ENCODE data around the gene NCEH1. TPM values are rescaled to one million over a fixed set of nuclear protein-coding genes. Genes with fewer than 3 reads are reported as not detected.
A peak's percentile ranks its signal among the peaks of the same experiment; 100 is the strongest.

Gene NCEH1
- polyA plus RNA-seq, 3 donors: 8.6 to 23.9 (median 20.7) TPM

- no peak overlapping the region for H2AFZ ChIP-seq (ENCODE audit: insufficient read depth, low read depth, low read length, poor library complexity, severe bottlenecking)
- H3K27me3 Mint-ChIP-seq (ENCODE audit: low read depth in 3 of 3): no peaks in the 10 kb centered on the region
- H3K36me3 ChIP-seq (replicated peaks in 1 of 2; ENCODE audit: control insufficient read depth in 1 of 2, insufficient read depth in 2 of 2, low read length in 2 of 2): peaks cover 9 to 38% of the 10 kb centered on the region in 2 donors
- DNase-seq: peak; percentile 68 to 86 (median 76)
- no peak overlapping the region for H3K4me2 ChIP-seq (replicated peaks; ENCODE audit: extremely low read depth, low read length, poor library complexity, severe bottlenecking)
- H3K9me3 Mint-ChIP-seq: no peaks in the 10 kb centered on the region
- H3K27ac Mint-ChIP-seq: peak overlapping the region; percentile 41 to 87 (median 58)
- peaks cover 17 to 27% of the 10 kb centered on the region in 2 donors for H3K4me1 ChIP-seq (ENCODE audit: control insufficient read depth in 1 of 2, insufficient read depth in 2 of 2, low read length in 2 of 2)
- no peaks in the 10 kb centered on the region for H3K9me3 ChIP-seq (replicated peaks in 1 of 2; ENCODE audit: control insufficient read depth in 1 of 2, insufficient read depth in 1 of 2, low read length in 2 of 2)
- no peaks in the 10 kb centered on the region for H3K27me3 ChIP-seq (ENCODE audit: control insufficient read depth in 2 of 2, insufficient read depth in 2 of 2, low read length in 2 of 2)
- no peak overlapping the region for H3K4me3 ChIP-seq (replicated peaks in 1 of 3; ENCODE audit: low read depth in 2 of 3, low read length in 3 of 3)
- no peak overlapping the region for H3K9ac ChIP-seq (ENCODE audit: insufficient read depth, low read length, poor library complexity, severe bottlenecking)
- peaks cover 26% of the 10 kb centered on the region for H4K20me1 ChIP-seq (ENCODE audit: insufficient read depth, low read length)
- peaks cover 27% of the 10 kb centered on the region for H3K4me1 Mint-ChIP-seq
- intact Hi-C loops (cut with micrococcal nuclease): no loop called here
- peak overlapping the region; percentile 57 to 66 for H3K27ac ChIP-seq (ENCODE audit: low read depth in 1 of 2, low read length in 2 of 2)
- peaks cover 14 to 24% of the 10 kb centered on the region in 2 donors for H3K36me3 Mint-ChIP-seq
- peaks cover 11% of the 10 kb centered on the region for H3K79me2 ChIP-seq (ENCODE audit: insufficient read depth, low read length)
- H3K4me3 Mint-ChIP-seq: peak overlapping the region in 1 of 2 donors; percentile 30
- WGBS (ENCODE audit: insufficient coverage): 17% methylated on average over 1 of the region's 9 CpGs
- TF ChIP-seq, protein P1, sequence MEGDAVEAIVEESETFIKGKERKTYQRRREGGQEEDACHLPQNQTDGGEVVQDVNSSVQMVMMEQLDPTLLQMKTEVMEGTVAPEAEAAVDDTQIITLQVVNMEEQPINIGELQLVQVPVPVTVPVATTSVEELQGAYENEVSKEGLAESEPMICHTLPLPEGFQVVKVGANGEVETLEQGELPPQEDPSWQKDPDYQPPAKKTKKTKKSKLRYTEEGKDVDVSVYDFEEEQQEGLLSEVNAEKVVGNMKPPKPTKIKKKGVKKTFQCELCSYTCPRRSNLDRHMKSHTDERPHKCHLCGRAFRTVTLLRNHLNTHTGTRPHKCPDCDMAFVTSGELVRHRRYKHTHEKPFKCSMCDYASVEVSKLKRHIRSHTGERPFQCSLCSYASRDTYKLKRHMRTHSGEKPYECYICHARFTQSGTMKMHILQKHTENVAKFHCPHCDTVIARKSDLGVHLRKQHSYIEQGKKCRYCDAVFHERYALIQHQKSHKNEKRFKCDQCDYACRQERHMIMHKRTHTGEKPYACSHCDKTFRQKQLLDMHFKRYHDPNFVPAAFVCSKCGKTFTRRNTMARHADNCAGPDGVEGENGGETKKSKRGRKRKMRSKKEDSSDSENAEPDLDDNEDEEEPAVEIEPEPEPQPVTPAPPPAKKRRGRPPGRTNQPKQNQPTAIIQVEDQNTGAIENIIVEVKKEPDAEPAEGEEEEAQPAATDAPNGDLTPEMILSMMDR (IDR thresholded peaks at IDR 0.05): no peak
Measured at GRCh38 chr3:172648747-172649146, 62.1 kb downstream of the NCEH1 start.

DNA sequence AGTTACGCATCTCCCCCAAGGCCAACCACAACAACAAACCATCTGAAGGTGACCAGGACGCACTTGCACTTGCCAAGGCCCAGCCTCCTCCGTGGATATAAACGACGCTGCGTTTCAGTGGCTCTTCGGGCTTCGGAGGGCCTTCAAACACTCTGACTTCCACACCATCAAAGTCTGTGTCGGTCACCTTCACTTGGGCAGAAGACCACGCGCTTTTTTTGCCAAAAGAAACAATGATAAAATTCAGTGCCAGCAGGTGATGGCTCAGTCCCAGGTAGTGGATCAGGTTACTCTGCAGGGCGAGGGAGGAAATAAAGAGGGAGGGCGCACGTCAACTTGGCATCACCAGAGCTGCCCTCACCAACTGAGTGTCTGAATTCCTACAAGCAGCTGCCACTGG lies 63.0 kb downstream of the NCEH1 start:
- Histone ChIP-seq H3K36me3 (replicated peaks in 1 of 2; ENCODE audit: control insufficient read depth in 1 of 2, insufficient read depth in 2 of 2, low read length in 2 of 2) (peaks cover 15 to 47% of the 10 kb centered on the region in 2 donors), H3K27ac (ENCODE audit: low read depth in 1 of 2, low read length in 2 of 2) (no peak overlapping the region), H3K4me2 (replicated peaks; ENCODE audit: extremely low read depth, low read length, poor library complexity, severe bottlenecking) (no peak overlapping the region), H3K4me3 (replicated peaks in 1 of 3; ENCODE audit: low read depth in 2 of 3, low read length in 3 of 3) (no peak overlapping the region), H3K79me2 (ENCODE audit: insufficient read depth, low read length) (peaks cover 11% of the 10 kb centered on the region), H3K9me3 (replicated peaks in 1 of 2; ENCODE audit: control insufficient read depth in 1 of 2, insufficient read depth in 1 of 2, low read length in 2 of 2) (no peaks in the 10 kb centered on the region), H4K20me1 (ENCODE audit: insufficient read depth, low read length) (peaks cover 23% of the 10 kb centered on the region), H3K9ac (ENCODE audit: insufficient read depth, low read length, poor library complexity, severe bottlenecking) (no peak overlapping the region), H3K27me3 (ENCODE audit: control insufficient read depth in 2 of 2, insufficient read depth in 2 of 2, low read length in 2 of 2) (no peaks in the 10 kb centered on the region), H2AFZ (ENCODE audit: insufficient read depth, low read depth, low read length, poor library complexity, severe bottlenecking) (no peak overlapping the region), H3K4me1 (ENCODE audit: control insufficient read depth in 1 of 2, insufficient read depth in 2 of 2, low read length in 2 of 2) (peaks cover 17 to 27% of the 10 kb centered on the region in 2 donors)
- no peak for DNase-seq
- Mint-ChIP-seq H3K4me1 (peaks cover 28% of the 10 kb centered on the region), H3K36me3 (peaks cover 23 to 28% of the 10 kb centered on the region in 2 donors), H3K27ac (peak overlapping the region in 3 of 7 donors; percentile 1 to 87 (median 2)), H3K27me3 (ENCODE audit: low read depth in 3 of 3) (no peaks in the 10 kb centered on the region), H3K9me3 (no peaks in the 10 kb centered on the region), H3K4me3 (no peak overlapping the region)
- intact Hi-C loops (cut with micrococcal nuclease): no loop called here
- WGBS (ENCODE audit: insufficient coverage): 95% methylated on average over 8 of the region's 14 CpGs
- TF ChIP-seq, protein P1 (IDR thresholded peaks at IDR 0.05): no peak

All from CD14-positive monocyte (primary cell).